ENCODE results near the gene THEMIS.

Gene THEMIS

GRCh38 chr6:127859956-127860355 is 40.9 kb downstream of the THEMIS start:
- DNase-seq (ENCODE audit: low spot score): no peak

DNA sequence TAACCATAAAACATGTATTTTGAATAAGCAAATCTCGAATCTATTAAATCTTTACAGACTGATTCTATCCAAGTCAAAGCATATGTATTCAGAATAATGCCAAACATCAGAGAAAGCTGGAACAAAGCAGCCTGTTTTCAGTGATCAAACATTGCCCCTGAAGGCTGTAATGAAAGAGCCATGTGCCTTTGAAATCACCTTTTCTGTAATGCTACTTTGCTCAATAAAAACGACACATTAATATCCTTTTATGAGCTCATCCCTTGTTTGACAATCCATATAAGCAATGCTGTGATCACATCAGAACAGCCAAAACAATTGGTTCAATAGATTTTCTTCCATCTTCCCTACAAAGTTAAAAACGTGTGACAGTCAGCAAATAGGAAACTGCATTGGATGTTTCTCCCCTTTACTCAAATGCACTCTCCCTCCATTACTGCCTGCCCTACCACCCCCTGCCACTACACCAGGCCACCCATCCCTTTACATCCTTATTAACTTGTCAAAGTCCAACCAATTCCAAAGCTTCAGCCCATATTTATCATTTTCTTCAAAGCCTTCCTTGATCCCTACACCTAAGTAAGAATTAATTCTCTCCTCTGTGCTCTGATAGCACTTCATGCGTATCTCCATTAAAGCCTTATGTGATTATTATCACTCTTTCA is 42.0 kb downstream of the THEMIS start:
- DNase-seq (ENCODE audit: low spot score): no peak

GRCh38 chr6:127857051-127857637 is 43.7 kb downstream of the THEMIS start:
- no peak for DNase-seq (ENCODE audit: low spot score)

DNA sequence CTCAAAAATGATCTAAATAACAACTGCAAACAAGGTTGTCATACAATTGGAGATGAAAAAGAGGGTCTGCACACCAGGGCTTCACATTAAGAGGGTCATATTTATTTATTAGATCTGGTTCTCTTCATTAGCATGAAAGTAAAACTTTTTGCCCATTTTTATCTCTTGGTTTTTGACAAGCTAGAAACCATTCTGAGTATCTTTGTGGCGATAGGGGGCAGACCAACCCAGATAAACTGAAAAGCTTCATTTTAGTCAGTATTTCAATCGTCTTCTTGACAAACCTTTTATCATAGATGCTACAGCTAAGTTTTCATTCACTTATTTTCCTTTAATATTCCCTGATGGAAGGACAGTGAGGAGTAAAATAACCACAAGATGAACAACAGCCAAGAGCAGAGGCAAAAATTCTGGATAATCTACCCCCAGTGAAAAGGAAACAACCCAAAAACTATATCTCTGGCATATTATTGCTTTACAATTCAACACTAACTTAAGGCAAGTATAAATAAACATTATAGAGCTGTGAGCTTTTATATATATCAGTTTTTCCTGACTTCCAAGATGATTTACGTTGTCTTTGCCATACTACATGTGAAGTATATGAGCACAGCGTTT is 45.2 kb downstream of the THEMIS start:
- no peak for DNase-seq (ENCODE audit: low spot score)

DNA sequence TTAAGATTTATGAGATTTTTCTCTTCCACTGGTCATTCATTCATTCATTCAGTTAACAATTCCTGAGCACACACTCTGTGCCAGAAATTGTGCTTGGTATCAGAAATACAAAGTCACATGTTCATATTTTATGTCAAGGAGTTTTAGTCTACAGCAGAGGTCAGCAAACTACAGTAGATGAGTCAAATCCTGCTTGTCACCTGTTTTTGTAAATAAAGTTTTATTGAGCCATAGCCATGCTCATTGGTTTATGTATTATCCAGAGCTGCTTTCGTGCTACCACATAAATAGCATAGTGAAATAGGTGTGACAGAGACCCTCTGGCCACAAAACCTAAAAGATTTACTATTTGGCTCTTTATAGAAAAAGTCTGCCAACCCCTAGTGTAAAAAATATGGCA is 46.8 kb downstream of the THEMIS start:
- no peak for DNase-seq (ENCODE audit: low spot score)

- DNase-seq (ENCODE audit: low spot score): no peak
Observed at GRCh38 chr6:127851197-127851596, 49.7 kb downstream of the THEMIS start.

DNA sequence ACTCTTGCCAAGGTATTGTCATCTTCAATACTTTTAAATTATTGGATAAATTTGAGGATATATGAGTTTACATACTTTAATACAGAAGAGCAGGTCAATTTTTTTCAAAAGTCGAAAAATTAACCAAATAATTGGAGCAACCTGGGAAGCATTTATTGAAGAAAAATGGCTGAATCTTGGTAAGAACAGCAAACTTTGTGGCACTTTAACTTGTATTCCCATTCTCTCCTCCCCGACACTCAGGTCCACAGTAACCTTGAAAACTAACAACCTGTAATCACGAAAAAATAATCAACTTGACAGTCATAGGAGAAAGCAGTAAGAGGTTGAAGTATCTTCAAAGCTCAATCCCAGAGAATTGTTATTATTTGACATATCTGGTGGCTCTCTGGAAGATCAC is 55.6 kb downstream of the THEMIS start:
- no peak for DNase-seq (ENCODE audit: low spot score)

- DNase-seq (ENCODE audit: low spot score): no peak
Observed at GRCh38 chr6:127844529-127844928, 56.3 kb downstream of the THEMIS start.

- no peak for DNase-seq (ENCODE audit: low spot score)
Observed at GRCh38 chr6:127843582-127843981, 57.3 kb downstream of the THEMIS start.

GRCh38 chr6:127842562-127842961 is 58.3 kb downstream of the THEMIS start:
- no peak for DNase-seq (ENCODE audit: low spot score)

- DNase-seq (ENCODE audit: low spot score): no peak
Observed at GRCh38 chr6:127841811-127842210, 59.0 kb downstream of the THEMIS start.

- DNase-seq (ENCODE audit: low spot score): no peak
Observed at GRCh38 chr6:127834136-127834535, 66.7 kb downstream of the THEMIS start.

DNA sequence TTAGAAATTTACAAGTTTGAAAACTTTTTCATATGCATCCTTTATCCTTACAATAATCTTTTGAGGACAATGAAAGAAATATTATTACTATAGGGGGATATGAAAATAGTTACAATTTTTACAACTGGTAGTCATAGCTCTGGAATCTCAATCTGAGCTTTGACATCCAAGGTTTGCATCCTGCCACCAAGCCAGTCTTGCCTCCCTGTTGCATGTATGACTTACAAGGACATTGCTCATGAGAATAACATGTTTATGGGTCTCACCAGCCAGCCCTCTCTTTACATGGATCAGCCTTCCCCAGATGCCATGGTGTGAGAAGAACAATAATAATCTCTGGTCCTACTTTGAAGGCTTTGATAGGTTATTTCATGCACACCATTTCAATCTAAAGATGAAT is 67.5 kb downstream of the THEMIS start:
- no peak for DNase-seq (ENCODE audit: low spot score)

DNA sequence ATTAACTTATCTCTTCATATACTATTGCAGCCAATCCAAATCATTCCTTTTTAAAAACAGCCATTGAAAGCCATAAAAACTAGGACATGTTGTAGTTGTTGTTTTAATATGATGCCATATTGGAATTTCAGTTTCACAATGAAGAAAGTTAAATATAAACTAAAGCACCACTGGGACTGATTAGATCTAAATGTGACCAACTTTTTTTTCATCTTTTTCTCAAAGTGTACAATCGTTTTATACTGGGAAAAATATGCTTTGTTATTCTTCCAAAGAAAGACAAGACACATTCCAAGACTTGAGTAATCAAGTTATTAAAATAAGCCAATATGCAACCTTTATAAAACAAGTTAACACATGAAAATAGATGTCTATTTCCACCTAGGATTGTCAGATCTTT is 68.5 kb downstream of the THEMIS start:
- no peak for DNase-seq (ENCODE audit: low spot score)

DNA sequence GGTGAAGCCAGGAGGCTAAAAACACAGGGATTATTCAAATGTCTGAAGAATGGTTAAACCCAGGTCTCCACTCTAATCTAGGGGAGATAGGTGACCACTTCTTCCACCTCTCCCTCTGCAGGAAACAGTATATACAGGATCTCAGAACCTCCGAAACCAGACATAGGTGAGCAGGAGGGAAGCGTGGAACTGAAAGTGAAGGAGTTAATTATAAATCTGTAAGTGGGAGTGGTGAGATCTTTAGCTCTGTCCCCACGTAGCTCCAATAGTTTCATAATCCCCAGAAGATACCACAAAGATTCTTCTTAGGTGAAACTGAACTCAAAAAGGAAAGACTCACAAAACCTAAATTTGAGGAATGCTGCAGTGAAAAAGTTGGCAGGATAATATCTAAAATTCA is 76.8 kb downstream of the THEMIS start:
- no peak for DNase-seq (ENCODE audit: low spot score)

GRCh38 chr6:127821431-127821830 is 79.4 kb downstream of the THEMIS start:
- DNase-seq (ENCODE audit: low spot score): no peak

- no peak for DNase-seq (ENCODE audit: low spot score)
Observed at GRCh38 chr6:127818149-127818548, 82.7 kb downstream of the THEMIS start.

DNA sequence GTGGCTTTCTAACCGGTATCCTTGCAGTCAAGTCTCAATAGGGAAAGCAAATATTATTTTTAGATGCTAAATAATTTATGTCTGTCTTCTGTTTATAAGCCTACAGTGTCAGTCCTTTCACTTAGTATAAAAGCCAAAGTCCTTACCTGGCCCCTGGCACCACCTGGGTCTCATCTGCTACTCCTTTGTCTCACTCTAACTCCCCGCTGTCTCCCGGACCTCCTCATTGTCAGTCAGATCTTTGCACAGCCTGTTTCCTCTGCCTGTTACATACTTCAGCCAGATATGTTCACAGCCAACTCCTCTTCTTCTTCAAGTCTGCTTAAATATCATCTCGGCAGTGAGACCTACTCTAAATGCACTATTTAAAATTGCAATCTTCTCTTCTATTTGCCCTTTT is 84.2 kb downstream of the THEMIS start:
- DNase-seq (ENCODE audit: low spot score): no peak

GRCh38 chr6:127813699-127814027 is 87.2 kb downstream of the THEMIS start:
- no peak for DNase-seq (ENCODE audit: low spot score)

- DNase-seq (ENCODE audit: low spot score): no peak
Observed at GRCh38 chr6:127812985-127813698, 87.7 kb downstream of the THEMIS start.

DNA sequence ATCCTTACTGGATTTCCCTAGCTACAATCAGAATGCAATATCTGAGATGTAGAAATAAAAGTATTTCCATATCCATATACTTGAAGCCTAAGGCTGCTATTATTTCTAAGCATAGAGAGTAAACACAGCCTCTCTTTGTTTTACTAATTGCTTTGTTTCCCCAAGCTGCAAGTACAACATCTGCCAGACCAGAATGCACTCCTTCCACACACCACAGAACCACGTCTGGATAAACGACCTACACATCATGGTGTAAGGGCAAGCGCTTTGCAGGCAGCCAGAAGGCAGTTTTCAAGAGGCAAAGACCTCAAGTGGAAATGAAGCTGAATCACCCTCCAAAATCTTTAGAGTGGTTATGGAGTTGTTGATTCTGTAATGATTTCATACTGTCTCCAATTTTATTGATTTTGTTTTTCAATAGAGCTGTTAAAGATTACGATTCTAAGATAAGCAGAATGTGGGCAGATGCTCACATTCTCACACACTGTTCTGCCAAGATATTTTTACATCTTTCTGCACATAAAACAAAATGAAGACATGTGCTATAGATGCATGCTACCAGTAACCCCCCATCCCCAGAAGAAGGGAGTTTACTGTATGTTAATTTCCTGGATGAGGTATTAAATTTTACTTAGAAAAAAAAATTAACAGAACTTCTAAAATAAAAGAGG is 88.8 kb downstream of the THEMIS start:
- DNase-seq (ENCODE audit: low spot score): peak; percentile 2

DNA sequence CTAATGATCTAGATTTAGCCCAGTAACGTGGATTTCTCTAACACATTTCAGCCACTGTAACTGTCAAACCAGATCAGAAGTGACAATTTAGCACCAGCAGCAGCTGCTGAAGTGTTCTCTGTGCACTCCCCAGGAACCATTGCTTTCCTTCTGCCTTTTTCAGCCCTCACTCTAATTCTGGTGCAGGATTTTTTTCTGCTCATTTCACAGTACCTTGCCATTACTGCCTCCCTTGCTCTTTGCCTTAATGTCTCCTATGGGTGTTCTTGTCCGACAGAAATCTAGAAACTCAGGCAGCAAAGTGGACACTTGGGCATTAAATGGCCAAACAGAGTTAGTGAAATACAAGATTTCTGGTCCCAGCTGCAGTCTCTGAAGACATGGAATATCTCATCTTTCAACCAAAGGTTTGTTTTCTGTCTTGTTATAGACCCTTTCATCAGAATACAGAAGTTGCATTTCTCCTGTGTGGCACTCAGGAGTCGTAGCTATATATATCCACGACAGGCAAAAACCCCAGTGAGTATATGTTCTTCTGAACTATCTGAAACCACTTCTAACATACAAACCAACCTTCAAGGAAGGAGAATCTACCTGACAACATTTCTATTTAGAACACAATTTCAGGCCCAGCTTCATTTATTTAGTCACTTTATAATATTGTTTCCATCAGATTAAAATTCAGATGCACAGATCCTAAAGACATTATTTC is 92.9 kb downstream of the THEMIS start:
- DNase-seq (ENCODE audit: low spot score): no peak

Data from SK-N-DZ (cell line).